Activated CD8-positive, alpha-beta memory T cell treated with anti-CD3 and anti-CD28 coated beads, Interleukin-2, amount 50 U/mL, for 48 hours (primary cell): Measurements from ENCODE around the gene SCYGR1.
"Not testable (repeated sequence)": the region's sequence is repeated elsewhere in the genome, so short reads cannot be mapped to it uniquely, and the experiment has no call there.

ENCODE experiments used
- DNase-seq: peaks from one replicate; pipeline ENCODE4 v3.0.0-alpha.2; 2020

Gene SCYGR1

GRCh38 chr2:227368574-227368973 lies 19.2 kb downstream of the SCYGR1 start:
- no peak for DNase-seq

GRCh38 chr2:227367427-227367795 lies 20.3 kb downstream of the SCYGR1 start:
- no peak for DNase-seq

GRCh38 chr2:227366769-227367426 lies 20.9 kb downstream of the SCYGR1 start:
- DNase-seq, result no peak

GRCh38 chr2:227365833-227366232 lies 21.9 kb downstream of the SCYGR1 start:
- DNase-seq, result no peak

- not testable (repeated sequence) for DNase-seq
Observed at GRCh38 chr2:227364585-227365263, 23.0 kb downstream of the SCYGR1 start.

GRCh38 chr2:227363756-227364155 lies 24.0 kb downstream of the SCYGR1 start:
- no peak for DNase-seq

GRCh38 chr2:227360351-227360750 lies 27.4 kb downstream of the SCYGR1 start:
- no peak for DNase-seq

- DNase-seq, result no peak
Observed at GRCh38 chr2:227351639-227352038, 36.1 kb downstream of the SCYGR1 start.

- no peak for DNase-seq
Observed at GRCh38 chr2:227349989-227350612, 37.6 kb downstream of the SCYGR1 start.

GRCh38 chr2:227348324-227348723 lies 39.4 kb downstream of the SCYGR1 start:
- no peak for DNase-seq

- no peak for DNase-seq
Observed at GRCh38 chr2:227347117-227347516, 40.6 kb downstream of the SCYGR1 start.

- no peak for DNase-seq
Observed at GRCh38 chr2:227344231-227344630, 43.5 kb downstream of the SCYGR1 start.

- no peak for DNase-seq
Observed at GRCh38 chr2:227341553-227341952, 46.2 kb downstream of the SCYGR1 start.

- DNase-seq, result no peak
Observed at GRCh38 chr2:227340106-227340505, 47.6 kb downstream of the SCYGR1 start.

- DNase-seq, result no peak
Observed at GRCh38 chr2:227339098-227339599, 48.6 kb downstream of the SCYGR1 start.
